Panc1 (cell line): ENCODE data around the gene ADK. TPM values are rescaled to one million over a fixed set of nuclear protein-coding genes. Genes with fewer than 3 reads are reported as not detected.

Experiments
- ATAC-seq: fragments of 200-7000 bp; cut with Tn5 transposase; 2 replicates; pipeline ENCODE4 v1.9.1; 2020; ENCODE audit warnings: mild to moderate bottlenecking, moderate library complexity
- BruUV-seq: library from RNA; stranded (reverse); fragments of 400-500 nt; replicated peaks from 2 replicates; lab custom pipeline; 2021; lab: Mats Ljungman, UMichigan
- CTCF ChIA-PET: fragments of 300-600 bp; sonication (Branson Sonifier 250); formaldehyde crosslinking; loops from one replicate; lab custom pipeline; 2022; ENCODE audit warnings: antibody characterized with exemption; lab: Charles Lee
- POLR2A ChIA-PET: fragments of 300-600 bp; sonication (Branson Sonifier 250); formaldehyde crosslinking; loops from one replicate; lab custom pipeline; 2022; ENCODE audit warnings: antibody characterized with exemption; lab: Charles Lee
- DNase-seq: peaks from one replicate; pipeline ENCODE4 v3.0.0-alpha.2; 2010; ENCODE audit warnings: low read depth, low spot score
- H3K27ac ChIP-seq: 2 replicates; pipeline ENCODE4 v1.5.1; 2011; ENCODE audit warnings: mild to moderate bottlenecking, low read length, inconsistent platforms
- H3K27me3 ChIP-seq: fragments of 200-500 bp; sonication (Bioruptor generic); 2 replicates; pipeline ENCODE4 v1.6.0; 2014; ENCODE audit warnings: low read length, inconsistent platforms; ENCODE audit not compliant: control insufficient read depth, insufficient read depth
- H3K36me3 ChIP-seq: fragments of 200-500 bp; sonication (Bioruptor generic); 2 replicates; pipeline ENCODE4 v1.5.1; 2014; ENCODE audit warnings: inconsistent platforms, mild to moderate bottlenecking, low read length, moderate library complexity; ENCODE audit not compliant: control insufficient read depth, insufficient read depth
- H3K4me1 ChIP-seq: 2 replicates; pipeline ENCODE4 v1.5.1; 2011; ENCODE audit warnings: inconsistent platforms, mild to moderate bottlenecking, low read length, moderate library complexity; ENCODE audit not compliant: control insufficient read depth, insufficient read depth
- H3K4me3 ChIP-seq, 2 experiments: 2 replicates each; pipeline ENCODE4 v1.5.1; 2011 to 2012; ENCODE audit warnings: low read depth in 2 of 2, low read length in 2 of 2, mild to moderate bottlenecking in 2 of 2, inconsistent platforms in 1 of 2, moderate library complexity in 1 of 2
- H3K9me3 ChIP-seq: fragments of 200-500 bp; sonication (Bioruptor generic); 2 replicates; pipeline ENCODE4 v1.5.1; 2014; ENCODE audit warnings: low read depth, mild to moderate bottlenecking, inconsistent platforms, low read length, moderate library complexity; ENCODE audit not compliant: control insufficient read depth, insufficient read depth
- CTCF ChIP-seq: fragments of 450-650 bp; IDR thresholded peaks from 2 replicates; pipeline ENCODE4 v1.5.1; 2017; ENCODE audit warnings: mild to moderate bottlenecking
- POLR2AphosphoS5 ChIP-seq: IDR thresholded peaks from 2 replicates; pipeline ENCODE4 v1.6.1; 2012; ENCODE audit warnings: mild to moderate bottlenecking, low read depth, low read length, moderate library complexity
- REST ChIP-seq, 2 experiments: IDR thresholded peaks; 2 replicates each; pipeline ENCODE4 v1.6.1; 2011 to 2012; ENCODE audit warnings: low read depth in 2 of 2, control low read depth in 1 of 2, low read length in 1 of 2, mild to moderate bottlenecking in 1 of 2, moderate library complexity in 1 of 2; ENCODE audit not compliant: insufficient read depth in 1 of 2
- SIN3A ChIP-seq: IDR thresholded peaks from 2 replicates; pipeline ENCODE4 v1.6.1; 2012; ENCODE audit warnings: low read depth, mild to moderate bottlenecking, low read length, moderate library complexity, borderline replicate concordance; ENCODE audit not compliant: insufficient read depth
- TCF7L2 ChIP-seq: IDR thresholded peaks from 2 replicates; pipeline ENCODE4 v1.6.1; 2011; ENCODE audit warnings: mild to moderate bottlenecking, low read depth, low read length, inconsistent platforms
- in situ Hi-C: cut with HindIII; loops from 2 replicates; pipeline ENCODE4 v1.10.0; 2016; ENCODE audit warnings: low sequenced_read_pairs, low pct_unique_long_range_greater_than_20kb
- intact Hi-C: fragments of 100-400 bp; cut with micrococcal nuclease; formaldehyde crosslinking; loops from one replicate; pipeline ENCODE4 v1.10.0; 2022; ENCODE audit not compliant: unreplicated experiment
- total RNA-seq: library from RNA; stranded (reverse); gene quantifications from one replicate; pipeline ENCODE4 v1.2.1, GENCODE V29; 2021; ENCODE audit not compliant: unreplicated experiment

Gene ADK
- total RNA-seq, 1 experiment from 2014 or later, result 64.5 TPM

GRCh38 chr10:74425456-74426001 lies 274.5 kb downstream of the ADK start:
- BruUV-seq, result no TSS peak
- POLR2A ChIA-PET, result no interaction called here

GRCh38 chr10:74431816-74432215 lies 280.8 kb downstream of the ADK start:
- ChIA-PET CTCF (no interaction called here), POLR2A (no interaction called here)
- H3K27me3 ChIP-seq, result no peaks in the 10 kb centered on the region

More at GRCh38 chr10:74425456-74426001, 274.5 kb downstream of the ADK start:
- TF ChIP-seq SIN3A (no peak), REST (IDR thresholded peaks at IDR 0.05; ENCODE audit: insufficient read depth in 1 of 2, low read depth in 2 of 2, low read length in 1 of 2) (no peak), TCF7L2 (no peak), POLR2AphosphoS5 (no peak), CTCF (no peak)
- CTCF ChIA-PET, result interaction anchor here (0.5 kb wide), 1 partner anchor 107 kb away, joined by 7 read pairs; no protein-coding TSS in a partner anchor
- Histone ChIP-seq H3K36me3 (no peaks in the 10 kb centered on the region), H3K9me3 (no peaks in the 10 kb centered on the region), H3K27me3 (no peaks in the 10 kb centered on the region), H3K4me3 (no peak overlapping the region), H3K27ac (no peak overlapping the region), H3K4me1 (no peaks in the 10 kb centered on the region)
- in situ Hi-C loops (no loop called here), intact Hi-C loops (no loop called here)
- ATAC-seq, result no peak
- no peak for DNase-seq

More at GRCh38 chr10:74431816-74432215, 280.8 kb downstream of the ADK start:
- BruUV-seq, result no TSS peak
- in situ Hi-C loops, result no loop called here
- TF ChIP-seq TCF7L2 (no peak), POLR2AphosphoS5 (no peak), SIN3A (no peak), CTCF (no peak), REST (IDR thresholded peaks at IDR 0.05; ENCODE audit: insufficient read depth in 1 of 2, low read depth in 2 of 2, low read length in 1 of 2) (no peak)
- H3K9me3 ChIP-seq, result no peaks in the 10 kb centered on the region
- DNase-seq (no peak), ATAC-seq (no peak)
- intact Hi-C loops, result no loop called here
- H3K36me3 ChIP-seq, result no peaks in the 10 kb centered on the region
- no peak overlapping the region for H3K27ac ChIP-seq
- H3K4me3 ChIP-seq, result no peak overlapping the region
- 0 out of 2 replicates have a peak, but pooled peaks cover 3% of the 10 kb centered on the region for H3K4me1 ChIP-seq
